ENCODE measurements around the gene SCAMP2.

- no peak for TF ChIP-seq CTCF (conservative IDR thresholded peaks at IDR 0.05)
- TF ChIP-seq ZFX (IDR thresholded peaks at IDR 0.05) = no peak
Observed at GRCh38 chr15:74809956-74810355, 63.2 kb downstream of the SCAMP2 start.
